IMR-90 (cell line): ENCODE measurements around the gene ADGB. TPM values are rescaled to one million over a fixed set of nuclear protein-coding genes. Genes with fewer than 3 reads are reported as not detected.

ENCODE experiments used
- ATAC-seq: fragments of 200-7000 bp; cut with Tn5 transposase; 2 replicates; pipeline ENCODE4 v1.9.1; 2020; ENCODE audit warnings: low read depth, mild to moderate bottlenecking, moderate library complexity
- Bru-seq: library from RNA; stranded (reverse); fragments of 400-500 nt; gene quantifications from one replicate; lab custom pipeline; 2021; lab: Mats Ljungman, UMichigan
- BruChase-seq, 2 experiments: library from RNA; stranded (reverse); fragments of 400-500 nt; gene quantifications; one replicate each; lab custom pipeline; 2021; lab: Mats Ljungman, UMichigan
- BruUV-seq: library from RNA; stranded (reverse); fragments of 400-500 nt; replicated peaks from 2 replicates; lab custom pipeline; 2021; lab: Mats Ljungman, UMichigan
- CTCF ChIA-PET: fragments of 300-600 bp; formaldehyde crosslinking; extraction: SDS; loops from one replicate; lab custom pipeline; 2021; ENCODE audit warnings: antibody characterized with exemption; lab: Yijun Ruan, JAX
- POLR2A ChIA-PET: fragments of 300-600 bp; sonication (Branson Sonifier 250); formaldehyde crosslinking; loops from one replicate; lab custom pipeline; 2022; ENCODE audit warnings: antibody characterized with exemption; ENCODE audit not compliant: unreplicated experiment; lab: Charles Lee
- DNase-seq: peaks from one replicate; pipeline ENCODE4 v3.0.0; 2013
- H2AFZ ChIP-seq: replicated peaks from 2 replicates; pipeline ENCODE3; 2013; ENCODE audit warnings: low read length, mild to moderate bottlenecking; ENCODE audit not compliant: poor library complexity
- H2AK5ac ChIP-seq: 2 replicates; pipeline ENCODE4 v1.6.1; 2013; ENCODE audit warnings: low read depth, low read length, inconsistent platforms
- H2AK9ac ChIP-seq: replicated peaks from 2 replicates; pipeline ENCODE3; 2013; ENCODE audit warnings: mild to moderate bottlenecking, low read depth, low read length, moderate library complexity; ENCODE audit not compliant: poor library complexity
- H2BK120ac ChIP-seq: 2 replicates; pipeline ENCODE4 v1.6.1; 2013; ENCODE audit warnings: low read depth, low read length, inconsistent platforms
- H2BK15ac ChIP-seq: 3 replicates; pipeline ENCODE4 v1.6.1; 2013; ENCODE audit warnings: low read depth, low read length, inconsistent platforms
- H2BK20ac ChIP-seq: 2 replicates; pipeline ENCODE4 v1.6.1; 2013; ENCODE audit warnings: low read depth, mild to moderate bottlenecking, inconsistent platforms, low read length, moderate library complexity
- H2BK5ac ChIP-seq: 2 replicates; pipeline ENCODE4 v1.6.1; 2013; ENCODE audit warnings: mild to moderate bottlenecking, low read depth, low read length, inconsistent platforms; ENCODE audit not compliant: poor library complexity, severe bottlenecking
- H3K14ac ChIP-seq: replicated peaks from 2 replicates; pipeline ENCODE4 v1.6.1; 2013; ENCODE audit warnings: low read depth, low read length, inconsistent platforms
- H3K18ac ChIP-seq: 2 replicates; pipeline ENCODE4 v1.6.1; 2013; ENCODE audit warnings: low read depth, low read length, control low read depth
- H3K23ac ChIP-seq: 2 replicates; pipeline ENCODE4 v1.6.1; 2013; ENCODE audit warnings: low read depth, low read length, inconsistent platforms
- H3K27ac ChIP-seq: 2 replicates; pipeline ENCODE4 v1.5.1; 2013; ENCODE audit warnings: mild to moderate bottlenecking, control low read depth, low read length; ENCODE audit not compliant: insufficient read depth
- H3K27me3 ChIP-seq: 2 replicates; pipeline ENCODE4 v1.6.1; 2013; ENCODE audit warnings: low read length; ENCODE audit not compliant: control insufficient read depth, insufficient read depth
- H3K36me3 ChIP-seq: 2 replicates; pipeline ENCODE4 v1.6.1; 2013; ENCODE audit warnings: low read length, mixed read lengths; ENCODE audit not compliant: control insufficient read depth, insufficient read depth
- H3K4ac ChIP-seq: 2 replicates; pipeline ENCODE4 v1.6.1; 2013; ENCODE audit warnings: low read depth, low read length, inconsistent platforms
- H3K4me1 ChIP-seq: 2 replicates; pipeline ENCODE4 v1.6.1; 2013; ENCODE audit warnings: low read length, mixed read lengths; ENCODE audit not compliant: control insufficient read depth, insufficient read depth
- H3K4me2 ChIP-seq: 2 replicates; pipeline ENCODE4 v1.6.1; 2013; ENCODE audit warnings: low read depth, mild to moderate bottlenecking, control low read depth, low read length, moderate library complexity
- H3K4me3 ChIP-seq: 2 replicates; pipeline ENCODE4 v1.5.1; 2013; ENCODE audit warnings: low read depth, mild to moderate bottlenecking, control low read depth, low read length, moderate library complexity; ENCODE audit not compliant: insufficient read depth
- H3K56ac ChIP-seq: 2 replicates; pipeline ENCODE4 v1.6.1; 2013; ENCODE audit warnings: low read length, inconsistent platforms; ENCODE audit not compliant: insufficient read depth; ENCODE audit errors: extremely low read depth
- H3K79me1 ChIP-seq, 2 experiments: 2 replicates each; pipeline ENCODE4 v1.6.1; 2013; ENCODE audit warnings: low read length in 2 of 2, inconsistent platforms in 1 of 2, low read depth in 1 of 2
- H3K9ac ChIP-seq: 2 replicates; pipeline ENCODE4 v1.6.1; 2013; ENCODE audit warnings: low read depth, low read length, control low read depth
- H3K9me1 ChIP-seq: 2 replicates; pipeline ENCODE4 v1.6.1; 2013; ENCODE audit warnings: low read length, inconsistent platforms; ENCODE audit not compliant: insufficient read depth
- H3K9me3 ChIP-seq: 2 replicates; pipeline ENCODE4 v1.6.1; 2013; ENCODE audit warnings: low read length; ENCODE audit not compliant: control insufficient read depth, insufficient read depth
- H4K20me1 ChIP-seq: 2 replicates; pipeline ENCODE4 v1.6.1; 2013; ENCODE audit warnings: low read length, inconsistent platforms; ENCODE audit not compliant: insufficient read depth
- H4K5ac ChIP-seq: 2 replicates; pipeline ENCODE4 v1.6.1; 2013; ENCODE audit warnings: mild to moderate bottlenecking, low read depth, low read length, control low read depth
- H4K8ac ChIP-seq, 2 experiments: 2 replicates each; pipeline ENCODE4 v1.6.1; 2013; ENCODE audit warnings: low read depth in 2 of 2, low read length in 2 of 2, control low read depth in 1 of 2, inconsistent platforms in 1 of 2
- H4K91ac ChIP-seq: 2 replicates; pipeline ENCODE4 v1.6.1; 2013; ENCODE audit warnings: low read depth, low read length, inconsistent platforms; ENCODE audit not compliant: insufficient read depth
- FOS ChIP-seq: fragments of 150-350 bp; IDR thresholded peaks from 2 replicates; pipeline ENCODE4 v1.6.1; 2016; ENCODE audit warnings: low read depth, low read length
- MAFK ChIP-seq: IDR thresholded peaks from 2 replicates; pipeline ENCODE4 v1.6.1; 2012; ENCODE audit warnings: low read depth, low read length, improper control_type of control experiment
- MAZ ChIP-seq: IDR thresholded peaks from 2 replicates; pipeline ENCODE4 v1.6.1; 2012; ENCODE audit warnings: low read depth, mild to moderate bottlenecking, low read length, improper control_type of control experiment, moderate library complexity, borderline replicate concordance
- NFE2L2 ChIP-seq: fragments of 150-350 bp; IDR thresholded peaks from 2 replicates; pipeline ENCODE4 v1.6.1; 2016; ENCODE audit warnings: low read depth, mild to moderate bottlenecking, low read length
- POLR2A ChIP-seq: IDR thresholded peaks from 2 replicates; pipeline ENCODE4 v1.6.1; 2012; ENCODE audit warnings: mild to moderate bottlenecking, low read depth, low read length
- RAD21 ChIP-seq: IDR thresholded peaks from 2 replicates; pipeline ENCODE4 v1.6.1; 2012; ENCODE audit warnings: low read length, improper control_type of control experiment
- RCOR1 ChIP-seq: IDR thresholded peaks from 2 replicates; pipeline ENCODE4 v1.6.1; 2012; ENCODE audit warnings: mild to moderate bottlenecking, low read length, improper control_type of control experiment; ENCODE audit not compliant: insufficient replicate concordance
- RFX5 ChIP-seq: IDR thresholded peaks from 2 replicates; pipeline ENCODE4 v1.8.0; 2012; ENCODE audit warnings: low read depth, mild to moderate bottlenecking, low read length, moderate library complexity
- SMC3 ChIP-seq: fragments of 150-350 bp; IDR thresholded peaks from 2 replicates; pipeline ENCODE4 v1.6.1; 2016; ENCODE audit warnings: low read depth, mild to moderate bottlenecking, antibody characterized with exemption, low read length, moderate library complexity
- WGBS, 2 experiments: methylation state at CpG; one replicate each; pipeline versions ENCODE4 v1.1.5 to v1.1.7; 2013; ENCODE audit warnings: missing lambda C conversion rate in 2 of 2; ENCODE audit not compliant: insufficient read length in 1 of 2; ENCODE audit errors: extremely low coverage in 2 of 2; 5-methylcytosine and 5-hydroxymethylcytosine counted together
- dilution Hi-C: fragments of 300-500 bp; cut with HindIII; formaldehyde crosslinking; loops from one replicate; pipeline ENCODE4 v1.14.3; 2018; ENCODE audit warnings: low sequenced_read_pairs; ENCODE audit not compliant: unreplicated experiment
- in situ Hi-C: fragments of 300-500 bp; cut with MboI; formaldehyde crosslinking; loops from 3 replicates; pipeline ENCODE4 v1.14.3; 2019; ENCODE audit warnings: low sequenced_read_pairs, inconsistent platforms, mixed read lengths
- intact Hi-C: fragments of 100-400 bp; cut with micrococcal nuclease; formaldehyde crosslinking; loops from 2 replicates; pipeline ENCODE4 v1.10.0; 2022
- long read RNA-seq: library from polyadenylated mRNA; unstranded; transcript quantifications from one replicate; pipeline ENCODE4 v2.0.0, GENCODE V29; 2021; ENCODE audit not compliant: unreplicated experiment
- polyA plus RNA-seq, 3 experiments: library from polyadenylated mRNA; depleted of rRNA; stranded (reverse); fragments of >200 nt; gene quantifications; 2 replicates each; pipeline ENCODE4 v1.2.3, GENCODE V29; 2012; ENCODE audit warnings: low replicate concordance in 1 of 3
- total RNA-seq: library from RNA; depleted of rRNA; stranded (reverse); fragments of >200 nt; gene quantifications from 2 replicates; pipeline ENCODE4 v1.2.3, GENCODE V29; 2012; rRNA removed

ADGB gene
- total RNA-seq (not detected in 2 replicates), polyA plus RNA-seq (2012; rRNA removed) (not detected in 2 replicates), Bru-seq, nascent RNA (percentile 2 among the genes with signal in this experiment), BruChase-seq, experiment 1, labeled RNA remaining after a 6-hour chase (percentile 0 among the genes with signal in this experiment), BruChase-seq, experiment 2, labeled RNA remaining after a 2-hour chase (percentile 0 among the genes with signal in this experiment)
- not detected in 2 replicates for polyA plus RNA-seq (2012; cell fraction: cytosol; rRNA removed)
- not detected in 2 replicates for polyA plus RNA-seq (2012; cell fraction: nucleus; rRNA removed; ENCODE audit: low replicate concordance)
- long read RNA-seq = 0 reads

- H3K4ac ChIP-seq = no peak within 1 kb of the TSS
- H2AFZ ChIP-seq = peak within 1 kb of the TSS; percentile 83
- H4K20me1 ChIP-seq = no peaks in the 10 kb centered on the region
- no peak within 1 kb of the TSS for H2AK5ac ChIP-seq
- CTCF ChIA-PET = no interaction called here
- no peak within 1 kb of the TSS for H2BK20ac ChIP-seq
- peak within 1 kb of the TSS; percentile 85 for H3K4me2 ChIP-seq
- in situ Hi-C loops = no loop called here
- H3K18ac ChIP-seq = no peak within 1 kb of the TSS
- no peak within 1 kb of the TSS for H2AK9ac ChIP-seq
- no peak for TF ChIP-seq POLR2A
- TF ChIP-seq FOS = no peak
- no peak for TF ChIP-seq RCOR1
- no peak for TF ChIP-seq RAD21
- TF ChIP-seq MAFK = no peak
- no peak for TF ChIP-seq SMC3
- TF ChIP-seq MAZ = peak; percentile 42; the same call in 1 of the 2 replicates
- no peak for TF ChIP-seq NFE2L2
- TF ChIP-seq RFX5 = no peak
- no peaks in the 10 kb centered on the region for H3K9me1 ChIP-seq
- no peak within 1 kb of the TSS for H2BK120ac ChIP-seq
- H3K14ac ChIP-seq = no peak within 1 kb of the TSS
- WGBS, 2 experiments = 13% methylated on average over 3 of the region's 32 CpGs; no CpG with 5 or more reads in 1 of the 2 experiments
- H3K9me3 ChIP-seq = no peaks in the 10 kb centered on the region
- no peak within 1 kb of the TSS for H4K91ac ChIP-seq
- intact Hi-C loops = loop anchor here (2.0 kb wide), 1 partner anchor 102 kb away; no protein-coding TSS in a partner anchor
- POLR2A ChIA-PET = interaction anchor here (0.8 kb wide), 1 partner anchor 19 kb away, joined by 16 read pairs; no protein-coding TSS in a partner anchor
- DNase-seq (peak; percentile 35), ATAC-seq (peak; percentile 100)
- H2BK5ac ChIP-seq = no peak within 1 kb of the TSS
- 0 out of 2 replicates have a peak, but pooled peaks cover 1% of the 10 kb centered on the region for H3K27me3 ChIP-seq
- H2BK15ac ChIP-seq = no peak within 1 kb of the TSS
- peak within 1 kb of the TSS; percentile 13; the same call in 1 of the 2 replicates for H3K9ac ChIP-seq
- no peaks in the 10 kb centered on the region for H3K4me1 ChIP-seq
- BruUV-seq = no TSS peak
- dilution Hi-C loops = no loop called here
- no peak within 1 kb of the TSS for H4K8ac ChIP-seq
- no peak within 1 kb of the TSS for H4K5ac ChIP-seq
- H3K4me3 ChIP-seq = peak within 1 kb of the TSS; percentile 45
- no peak within 1 kb of the TSS for H3K23ac ChIP-seq
- no peaks in the 10 kb centered on the region for H3K79me1 ChIP-seq
- H3K27ac ChIP-seq = no peak within 1 kb of the TSS
- no peak within 1 kb of the TSS for H3K56ac ChIP-seq
- no peaks in the 10 kb centered on the region for H3K36me3 ChIP-seq
These were observed at the start of gene ADGB for GRCh38 chr6:146598772-146599405. TSS of gene ADGB (plus strand) at chr6:146598972. CDS start at chr6:146599041, 69 bp downstream.
